Stimulated activated effector memory CD8-positive, alpha-beta T cell treated with anti-CD3 and anti-CD28 coated beads, Interleukin-12 subunit alpha, Interleukin-12 subunit beta, amount 100 ng/mL, for 72 hours (primary cell): ENCODE measurements around the gene KCNJ2.

Experiments used
- ATAC-seq: fragments of 150-1000 bp; cut with Tn5 transposase; 2 replicates; pipeline ENCODE4 v1.10.0; 2021
- DNase-seq, 2 donors: peaks; one replicate each; pipeline ENCODE4 v3.0.0; 2021 to 2022; ENCODE audit warnings: low spot score in 2 of 2
- H3K27ac Mint-ChIP-seq: one replicate; pipeline ENCODE4 v1.8.0; 2022; ENCODE audit warnings: mild to moderate bottlenecking, mixed read lengths
- H3K36me3 Mint-ChIP-seq: one replicate; pipeline ENCODE4 v1.8.0; 2022; ENCODE audit warnings: mild to moderate bottlenecking, mixed read lengths
- H3K4me1 Mint-ChIP-seq: one replicate; pipeline ENCODE4 v1.8.0; 2022; ENCODE audit warnings: mixed read lengths
- H3K4me3 Mint-ChIP-seq: one replicate; pipeline ENCODE4 v1.8.0; 2022; ENCODE audit warnings: mild to moderate bottlenecking, mixed read lengths
- H3K9me3 Mint-ChIP-seq: one replicate; pipeline ENCODE4 v1.8.0; 2022; ENCODE audit warnings: mixed read lengths

KCNJ2 gene

DNA sequence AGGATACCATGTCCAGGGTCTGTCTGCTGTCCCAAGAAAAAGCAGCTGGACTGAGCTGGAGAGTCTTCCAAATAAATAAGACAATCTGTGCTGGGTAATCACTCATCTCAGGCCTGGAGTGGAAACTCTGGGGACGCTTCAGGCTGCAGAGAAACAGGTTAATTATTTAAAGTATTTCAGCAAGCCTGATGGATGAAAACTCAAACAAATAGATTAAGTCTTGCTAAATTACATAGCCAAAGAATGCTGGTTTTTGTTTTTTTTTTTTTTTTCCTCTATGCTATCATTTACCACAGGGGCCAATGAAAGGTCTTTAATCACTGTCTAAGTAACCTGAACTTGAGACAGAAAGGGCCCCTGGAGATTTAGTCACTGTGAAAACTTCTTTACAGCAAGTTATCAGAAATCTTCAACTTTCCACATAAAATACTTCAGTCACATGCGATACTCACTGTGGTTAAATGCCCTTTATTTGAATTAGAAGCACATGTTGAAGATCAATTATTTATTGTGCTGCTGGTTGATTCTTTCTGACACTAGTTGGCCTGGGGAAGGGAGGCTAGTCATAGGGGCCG lies 31.0 kb upstream of the KCNJ2 start:
- Mint-ChIP-seq H3K4me3 (no peak overlapping the region), H3K27ac (no peak overlapping the region)

DNA sequence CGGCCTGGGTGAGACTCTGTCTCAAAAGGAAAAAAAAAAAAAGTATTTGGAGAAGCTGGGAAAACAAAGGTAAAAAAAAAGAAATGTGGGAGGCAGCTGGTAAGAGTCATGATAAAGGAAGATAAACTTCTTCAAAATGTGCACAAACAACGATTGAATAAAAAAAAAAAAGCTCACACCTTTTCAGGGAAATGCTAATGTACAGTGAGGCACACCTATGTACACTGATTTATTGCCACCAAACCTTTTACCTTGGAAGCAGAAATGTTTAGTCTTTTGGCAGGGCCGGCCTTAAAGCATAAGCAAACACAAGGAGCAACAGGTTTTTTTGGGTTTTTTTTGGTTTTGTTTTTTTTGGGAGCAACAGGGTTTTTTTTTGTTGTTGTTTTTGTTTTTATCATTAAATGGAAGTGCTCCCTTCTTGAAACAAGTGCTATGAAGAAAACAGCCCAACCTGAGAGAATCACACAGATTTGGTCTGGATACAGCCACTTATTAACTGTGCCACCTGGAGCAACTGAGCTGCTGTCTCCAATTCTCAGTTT lies 29.8 kb upstream of the KCNJ2 start:
- Mint-ChIP-seq H3K36me3 (no peaks in the 10 kb centered on the region), H3K9me3 (no peaks in the 10 kb centered on the region), H3K4me3 (no peak overlapping the region), H3K27ac (no peak overlapping the region), H3K4me1 (peaks cover 9% of the 10 kb centered on the region)
- DNase-seq (no peak), ATAC-seq (no peak)

More for the DNA sequence above, 31.0 kb upstream of the KCNJ2 start:
- DNase-seq (no peak), ATAC-seq (no peak)
- H3K9me3 Mint-ChIP-seq, result no peaks in the 10 kb centered on the region
- H3K4me1 Mint-ChIP-seq, result peaks cover 9% of the 10 kb centered on the region
- H3K36me3 Mint-ChIP-seq, result no peaks in the 10 kb centered on the region

DNA sequence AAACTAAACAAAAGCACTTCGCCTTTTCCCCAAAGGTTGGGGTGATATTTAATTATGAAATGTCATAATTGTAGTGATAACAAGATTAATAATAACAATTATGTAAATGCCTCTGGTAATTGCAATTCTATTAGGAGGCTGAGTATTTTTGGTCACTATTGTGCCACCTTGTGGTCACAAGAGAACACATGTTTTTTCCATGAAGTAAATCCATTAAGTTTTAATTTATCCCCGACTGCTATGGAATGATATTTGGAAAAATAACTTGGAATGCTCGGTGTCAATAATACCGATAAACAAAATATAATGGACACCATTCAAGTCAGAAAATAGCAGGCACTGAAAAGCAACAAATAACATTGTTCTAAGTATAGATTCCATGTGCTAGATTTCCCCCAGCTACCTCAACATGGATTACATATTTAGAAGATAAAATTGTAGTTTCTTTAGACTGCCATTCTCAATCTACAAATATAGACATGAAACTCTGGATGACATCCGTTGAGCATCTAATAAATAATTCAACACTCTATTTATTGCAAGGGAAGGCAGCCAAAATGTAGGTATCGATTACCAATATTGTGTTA lies 25.0 kb upstream of the KCNJ2 start:
- Mint-ChIP-seq H3K4me1 (no peaks in the 10 kb centered on the region), H3K4me3 (no peak overlapping the region), H3K36me3 (no peaks in the 10 kb centered on the region), H3K27ac (no peak overlapping the region), H3K9me3 (no peaks in the 10 kb centered on the region)
- no peak for ATAC-seq
- no peak for DNase-seq

- no peaks in the 10 kb centered on the region for H3K36me3 Mint-ChIP-seq
- no peaks in the 10 kb centered on the region for H3K9me3 Mint-ChIP-seq
- DNase-seq (no peak), ATAC-seq (no peak)
- H3K27ac Mint-ChIP-seq, result no peak overlapping the region
- H3K4me1 Mint-ChIP-seq, result no peaks in the 10 kb centered on the region
- H3K4me3 Mint-ChIP-seq, result no peak overlapping the region
Observed at GRCh38 chr17:70153210-70153609, 16.1 kb upstream of the KCNJ2 start.

DNA sequence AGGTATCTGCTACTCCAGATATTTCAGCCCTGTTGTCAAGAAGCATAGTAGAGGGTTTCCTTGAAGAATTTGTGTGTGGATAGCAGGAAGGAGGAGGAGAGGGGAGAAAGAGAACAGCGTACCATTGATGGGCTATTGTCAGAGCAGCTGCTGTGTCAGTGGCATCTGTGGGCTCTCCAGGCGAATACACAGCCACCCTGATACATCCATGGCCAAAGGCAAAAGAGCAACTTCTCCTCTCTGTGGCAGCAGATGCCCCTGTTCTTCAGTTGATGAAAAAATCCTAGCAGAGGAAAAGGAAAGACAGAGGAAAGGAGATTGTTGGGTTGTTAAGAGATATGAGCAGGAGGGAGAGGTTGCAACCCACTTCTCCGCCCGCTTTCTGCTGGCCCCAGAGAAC lies 12.2 kb upstream of the KCNJ2 start:
- Mint-ChIP-seq H3K9me3 (no peaks in the 10 kb centered on the region), H3K27ac (no peak overlapping the region), H3K36me3 (no peaks in the 10 kb centered on the region), H3K4me1 (no peaks in the 10 kb centered on the region), H3K4me3 (no peak overlapping the region)
- ATAC-seq (no peak), DNase-seq (no peak)

GRCh38 chr17:70158180-70158579 lies 11.2 kb upstream of the KCNJ2 start:
- DNase-seq (no peak), ATAC-seq (no peak)
- Mint-ChIP-seq H3K4me3 (no peak overlapping the region), H3K9me3 (no peaks in the 10 kb centered on the region), H3K27ac (no peak overlapping the region), H3K36me3 (no peaks in the 10 kb centered on the region), H3K4me1 (no peaks in the 10 kb centered on the region)

DNA sequence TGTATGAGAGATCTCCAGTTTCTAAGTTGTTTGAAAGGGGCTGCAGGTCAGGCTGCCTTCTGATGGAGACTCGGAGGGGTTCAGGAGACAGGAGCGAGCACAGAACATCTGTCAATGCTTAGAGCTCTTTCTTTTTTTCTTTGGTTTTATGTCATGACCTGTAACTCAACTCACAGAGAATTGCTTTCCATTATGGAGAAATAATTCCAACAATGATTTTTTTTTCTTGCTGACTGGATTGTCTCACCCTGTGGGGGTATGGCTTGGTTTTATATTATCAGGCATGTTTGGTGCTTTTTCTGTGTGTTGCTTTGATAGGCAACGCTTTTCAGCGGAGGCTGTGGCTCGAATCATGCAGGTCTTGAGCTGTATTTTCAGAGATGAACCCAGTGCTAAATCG lies 10.7 kb upstream of the KCNJ2 start:
- DNase-seq (no peak), ATAC-seq (no peak)
- Mint-ChIP-seq H3K27ac (no peak overlapping the region), H3K9me3 (no peaks in the 10 kb centered on the region), H3K36me3 (no peaks in the 10 kb centered on the region), H3K4me1 (no peaks in the 10 kb centered on the region), H3K4me3 (no peak overlapping the region)

GRCh38 chr17:70159980-70160379 lies 9.4 kb upstream of the KCNJ2 start:
- H3K4me3 Mint-ChIP-seq, result no peak overlapping the region
- no peak for DNase-seq
- H3K4me1 Mint-ChIP-seq, result no peaks in the 10 kb centered on the region
- no peak overlapping the region for H3K27ac Mint-ChIP-seq
- no peaks in the 10 kb centered on the region for H3K9me3 Mint-ChIP-seq
- ATAC-seq, result no peak
- no peaks in the 10 kb centered on the region for H3K36me3 Mint-ChIP-seq

DNA sequence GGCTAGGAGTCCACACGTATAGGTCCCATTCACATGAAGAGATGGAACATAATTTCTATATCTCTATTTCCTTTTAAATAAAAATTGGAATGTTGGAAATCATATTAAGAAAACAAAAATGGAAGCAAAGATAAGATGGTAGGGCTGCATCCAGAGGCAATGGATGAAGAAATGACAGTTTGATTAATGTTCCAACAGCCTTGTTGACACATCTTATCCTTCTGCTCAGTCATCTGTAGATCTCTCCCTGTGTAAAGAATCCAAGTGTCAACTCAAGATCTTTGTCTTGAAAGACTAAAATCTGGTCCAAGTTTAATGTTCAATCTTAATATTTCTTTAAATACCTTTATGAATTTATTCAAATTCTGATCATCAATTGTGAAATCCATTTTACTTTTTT lies 7.8 kb upstream of the KCNJ2 start:
- Mint-ChIP-seq H3K9me3 (no peaks in the 10 kb centered on the region), H3K4me1 (no peaks in the 10 kb centered on the region), H3K27ac (no peak overlapping the region), H3K4me3 (no peak overlapping the region), H3K36me3 (no peaks in the 10 kb centered on the region)
- no peak for DNase-seq
- no peak for ATAC-seq

- DNase-seq, result no peak
- ATAC-seq, result no peak
- Mint-ChIP-seq H3K36me3 (no peaks in the 10 kb centered on the region), H3K9me3 (no peaks in the 10 kb centered on the region), H3K4me3 (no peak overlapping the region), H3K4me1 (peaks cover 15% of the 10 kb centered on the region), H3K27ac (no peak overlapping the region)
Observed at GRCh38 chr17:70165383-70165782, 3.9 kb upstream of the KCNJ2 start.

- no peaks in the 10 kb centered on the region for H3K9me3 Mint-ChIP-seq
- H3K4me1 Mint-ChIP-seq, result peaks cover 15% of the 10 kb centered on the region
- ATAC-seq (no peak), DNase-seq (no peak)
- H3K4me3 Mint-ChIP-seq, result no peak overlapping the region
- H3K27ac Mint-ChIP-seq, result no peak overlapping the region
- H3K36me3 Mint-ChIP-seq, result no peaks in the 10 kb centered on the region
Observed at GRCh38 chr17:70166615-70167014, 2.7 kb upstream of the KCNJ2 start.

GRCh38 chr17:70168044-70168976 lies 1.0 kb upstream of the KCNJ2 start:
- peak; percentile 29 for ATAC-seq
- DNase-seq, result no peak
- Mint-ChIP-seq H3K27ac (no peak overlapping the region), H3K9me3 (no peaks in the 10 kb centered on the region), H3K4me3 (peak overlapping the region; percentile 61), H3K4me1 (peaks cover 15% of the 10 kb centered on the region), H3K36me3 (no peaks in the 10 kb centered on the region)

DNA sequence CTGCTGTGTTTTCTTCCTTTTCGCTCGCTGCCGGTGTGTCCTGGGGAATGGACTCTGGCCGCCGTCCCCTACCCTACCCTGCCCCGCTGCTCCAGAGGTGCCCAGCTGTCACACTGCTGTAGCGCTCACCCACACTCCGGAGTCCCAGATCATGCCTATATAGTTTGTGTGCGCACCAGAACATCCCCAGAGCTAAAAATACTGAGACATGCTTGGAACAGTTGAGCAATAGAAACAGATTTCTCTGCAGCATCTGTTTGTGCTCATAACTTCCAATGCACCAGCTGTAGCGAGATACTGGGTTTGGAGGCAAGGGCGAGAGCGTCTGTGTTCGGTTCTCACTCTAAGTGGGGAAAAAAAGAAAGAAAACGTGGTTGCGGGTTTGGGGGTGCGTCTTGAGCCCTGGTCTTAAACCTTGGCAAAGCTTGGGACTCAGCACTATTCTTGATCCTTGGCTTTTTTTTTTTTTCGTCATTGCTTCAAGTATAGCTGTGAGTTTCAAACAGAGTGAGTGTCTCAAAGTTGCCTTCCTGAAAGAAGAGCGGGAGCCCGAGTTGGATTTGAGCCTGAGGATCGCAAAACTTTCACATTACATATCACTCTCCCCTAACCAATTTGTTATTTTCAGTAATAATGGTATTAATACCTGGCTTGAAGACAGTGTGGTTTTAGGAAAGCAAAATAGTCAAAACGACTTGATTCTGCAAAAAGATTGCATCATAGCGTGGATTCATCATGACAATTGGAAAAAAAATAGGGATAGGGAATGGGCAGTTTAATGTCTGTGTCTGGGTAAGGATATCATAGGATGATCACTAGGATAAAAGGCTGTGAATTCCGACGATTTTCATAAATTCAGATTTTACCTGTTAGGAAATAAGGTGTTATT lies 621 bp downstream of the KCNJ2 start:
- Mint-ChIP-seq H3K4me3 (peak overlapping the region; percentile 47), H3K36me3 (no peaks in the 10 kb centered on the region), H3K4me1 (peaks cover 15% of the 10 kb centered on the region), H3K9me3 (no peaks in the 10 kb centered on the region), H3K27ac (no peak overlapping the region)
- peak; percentile 11 for ATAC-seq
- DNase-seq, result no peak

- H3K9me3 Mint-ChIP-seq, result no peaks in the 10 kb centered on the region
- no peak for ATAC-seq
- H3K4me3 Mint-ChIP-seq, result no peak overlapping the region
- DNase-seq, result no peak
- H3K36me3 Mint-ChIP-seq, result no peaks in the 10 kb centered on the region
- peaks cover 15% of the 10 kb centered on the region for H3K4me1 Mint-ChIP-seq
- H3K27ac Mint-ChIP-seq, result no peak overlapping the region
Observed at GRCh38 chr17:70171159-70171558, 1.8 kb downstream of the KCNJ2 start.

- Mint-ChIP-seq H3K27ac (no peak overlapping the region), H3K36me3 (no peaks in the 10 kb centered on the region), H3K9me3 (no peaks in the 10 kb centered on the region), H3K4me3 (no peak overlapping the region), H3K4me1 (peaks cover 15% of the 10 kb centered on the region)
- ATAC-seq, result no peak
- no peak for DNase-seq
Observed at GRCh38 chr17:70172449-70172848, 3.1 kb downstream of the KCNJ2 start.
